Measurements from ENCODE around the gene PIM1.

DNA sequence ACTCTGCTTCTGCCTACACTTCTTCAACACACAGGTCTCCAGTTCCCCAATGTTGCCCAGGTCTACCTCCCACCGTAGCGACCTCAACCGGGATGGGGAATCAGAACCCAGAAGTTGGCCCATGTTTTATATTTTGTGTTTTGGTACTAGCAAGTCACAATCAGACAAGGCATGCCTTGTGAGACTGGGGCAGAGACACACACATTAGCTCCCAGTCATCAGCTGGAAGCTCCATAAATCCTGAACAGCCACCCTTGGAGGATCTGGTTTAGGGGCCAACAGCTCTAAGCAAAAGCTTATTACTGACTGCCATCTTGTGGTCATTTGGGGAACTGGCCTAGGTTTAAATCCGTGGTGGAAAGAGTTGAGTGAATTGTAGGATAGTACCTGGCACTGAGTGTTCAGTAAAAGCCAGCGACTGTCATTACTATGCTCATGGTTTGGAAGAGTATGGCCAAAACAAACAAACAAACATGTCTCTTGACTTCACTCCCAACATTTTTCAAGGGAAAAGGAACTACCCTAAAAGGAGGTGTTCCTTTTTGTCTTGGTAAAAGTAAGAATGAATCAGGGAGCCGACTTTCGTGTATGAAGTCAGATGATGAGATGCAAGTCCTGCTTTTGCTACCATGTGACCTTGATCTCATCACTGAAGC lies 40.5 kb downstream of the PIM1 start:
- TF ChIP-seq POLR2A (IDR thresholded peaks at IDR 0.05), result no peak
- TF ChIP-seq, protein P1, sequence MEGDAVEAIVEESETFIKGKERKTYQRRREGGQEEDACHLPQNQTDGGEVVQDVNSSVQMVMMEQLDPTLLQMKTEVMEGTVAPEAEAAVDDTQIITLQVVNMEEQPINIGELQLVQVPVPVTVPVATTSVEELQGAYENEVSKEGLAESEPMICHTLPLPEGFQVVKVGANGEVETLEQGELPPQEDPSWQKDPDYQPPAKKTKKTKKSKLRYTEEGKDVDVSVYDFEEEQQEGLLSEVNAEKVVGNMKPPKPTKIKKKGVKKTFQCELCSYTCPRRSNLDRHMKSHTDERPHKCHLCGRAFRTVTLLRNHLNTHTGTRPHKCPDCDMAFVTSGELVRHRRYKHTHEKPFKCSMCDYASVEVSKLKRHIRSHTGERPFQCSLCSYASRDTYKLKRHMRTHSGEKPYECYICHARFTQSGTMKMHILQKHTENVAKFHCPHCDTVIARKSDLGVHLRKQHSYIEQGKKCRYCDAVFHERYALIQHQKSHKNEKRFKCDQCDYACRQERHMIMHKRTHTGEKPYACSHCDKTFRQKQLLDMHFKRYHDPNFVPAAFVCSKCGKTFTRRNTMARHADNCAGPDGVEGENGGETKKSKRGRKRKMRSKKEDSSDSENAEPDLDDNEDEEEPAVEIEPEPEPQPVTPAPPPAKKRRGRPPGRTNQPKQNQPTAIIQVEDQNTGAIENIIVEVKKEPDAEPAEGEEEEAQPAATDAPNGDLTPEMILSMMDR (IDR thresholded peaks at IDR 0.05), result peak; percentile 95 to 99 (median 96)
